Fibroblast of skin of left biceps (primary cell): ENCODE results near the gene HDGFL3.
"Not testable (repeated sequence)": the region's sequence is repeated elsewhere in the genome, so short reads cannot be mapped to it uniquely, and the experiment has no call there.

ENCODE experiments used
- DNase-seq, 2 experiments: peaks; one replicate each; pipeline ENCODE4 v3.0.0-alpha.2; 2013; ENCODE audit warnings: low read depth in 2 of 2

Gene HDGFL3

GRCh38 chr15:83102346-83102745 is 105.3 kb downstream of the HDGFL3 start:
- DNase-seq, result no peak

GRCh38 chr15:83100097-83100646 is 107.5 kb downstream of the HDGFL3 start:
- DNase-seq, result no peak

GRCh38 chr15:83099290-83099689 is 108.3 kb downstream of the HDGFL3 start:
- DNase-seq, result no peak

- no peak for DNase-seq
Measured at GRCh38 chr15:83098079-83098478, 109.5 kb downstream of the HDGFL3 start.

- no peak for DNase-seq
Measured at GRCh38 chr15:83094583-83094982, 113.0 kb downstream of the HDGFL3 start.

- DNase-seq, result no peak
Measured at GRCh38 chr15:83092309-83092976, 115.2 kb downstream of the HDGFL3 start.

- not testable (repeated sequence) for DNase-seq
Measured at GRCh38 chr15:83091965-83092308, 115.7 kb downstream of the HDGFL3 start.

GRCh38 chr15:83090465-83090864 is 117.2 kb downstream of the HDGFL3 start:
- DNase-seq, result no peak

- no peak for DNase-seq
Measured at GRCh38 chr15:83088876-83089275, 118.7 kb downstream of the HDGFL3 start.

- no peak for DNase-seq
Measured at GRCh38 chr15:83087576-83087975, 120.0 kb downstream of the HDGFL3 start.

- DNase-seq, result not testable (repeated sequence)
Measured at GRCh38 chr15:83085864-83086552, 121.6 kb downstream of the HDGFL3 start.

- not testable (repeated sequence) for DNase-seq
Measured at GRCh38 chr15:83085461-83085860, 122.2 kb downstream of the HDGFL3 start.

GRCh38 chr15:83082730-83083386 is 124.8 kb downstream of the HDGFL3 start:
- no peak for DNase-seq

GRCh38 chr15:83081256-83082014 is 126.2 kb downstream of the HDGFL3 start:
- DNase-seq, result no peak

GRCh38 chr15:83078712-83079111 is 128.9 kb downstream of the HDGFL3 start:
- DNase-seq, result no peak
